Neural crest cell (in vitro differentiated cells): Measurements from ENCODE around the gene ASH1L. TPM values are rescaled to one million over a fixed set of nuclear protein-coding genes. Genes with fewer than 3 reads are reported as not detected.
"Not testable (repeated sequence)": the region's sequence is repeated elsewhere in the genome, so short reads cannot be mapped to it uniquely, and the experiment has no call there.

Source experiments
- DNase-seq: peaks from one replicate; pipeline ENCODE4 v3.0.0; 2021; ENCODE audit warnings: low read depth, mixed read lengths, low spot score
- H3K27ac Mint-ChIP-seq: one replicate; pipeline ENCODE4 v1.8.0; 2021; ENCODE audit warnings: mild to moderate bottlenecking, mixed read lengths; ENCODE audit not compliant: unreplicated experiment
- H3K27me3 Mint-ChIP-seq: 2 replicates; pipeline ENCODE4 v1.8.0; 2021; ENCODE audit warnings: low read depth, mild to moderate bottlenecking, mixed read lengths
- H3K36me3 Mint-ChIP-seq: 2 replicates; pipeline ENCODE4 v1.8.0; 2021; ENCODE audit warnings: low read depth, mild to moderate bottlenecking, mixed read lengths
- H3K4me1 Mint-ChIP-seq: 2 replicates; pipeline ENCODE4 v1.8.0; 2021; ENCODE audit warnings: mixed read lengths
- H3K4me3 Mint-ChIP-seq: one replicate; pipeline ENCODE4 v1.8.0; 2021; ENCODE audit warnings: mild to moderate bottlenecking, mixed read lengths
- H3K9me3 Mint-ChIP-seq: 2 replicates; pipeline ENCODE4 v1.8.0; 2021; ENCODE audit warnings: mixed read lengths
- total RNA-seq: library from RNA; stranded (reverse); gene quantifications from 2 replicates; pipeline ENCODE4 v1.2.1, GENCODE V29; 2021
- TF ChIP-seq, protein P1 (sequence below): fragments of 200-600 bp; sonication (generic); conservative IDR thresholded peaks from 2 replicates; pipeline ENCODE4 v1.5.0; 2021; ENCODE audit warnings: antibody characterized with exemption, mild to moderate bottlenecking

ASH1L gene
- total RNA-seq, 1 donor from 2014 or later = 35.4 TPM

DNA sequence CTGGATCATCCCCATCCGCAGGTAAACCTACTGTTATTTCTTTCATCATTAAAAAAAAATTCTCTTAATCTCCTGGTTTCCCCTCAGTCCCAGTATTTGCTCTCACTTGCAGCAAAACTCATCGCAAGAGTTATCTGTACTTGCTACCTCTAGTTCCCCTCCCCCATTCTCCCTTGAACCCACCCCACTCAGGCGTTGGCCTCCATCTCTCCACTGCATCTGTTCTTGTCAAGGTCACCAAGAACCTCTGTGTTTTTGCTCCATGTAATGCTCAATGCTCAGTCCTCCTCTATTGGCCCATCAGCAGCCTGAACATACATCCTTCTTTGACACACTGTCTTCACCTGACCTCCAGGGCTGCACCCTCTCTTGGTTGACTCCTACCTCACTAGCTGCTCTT is 265.9 kb downstream of the ASH1L start:
- Mint-ChIP-seq H3K4me3 (no peak overlapping the region), H3K36me3 (no peaks in the 10 kb centered on the region), H3K27me3 (no peaks in the 10 kb centered on the region), H3K4me1 (peaks cover 7% of the 10 kb centered on the region), H3K9me3 (no peaks in the 10 kb centered on the region), H3K27ac (no peak overlapping the region)
- no peak for DNase-seq
- TF ChIP-seq, protein P1, sequence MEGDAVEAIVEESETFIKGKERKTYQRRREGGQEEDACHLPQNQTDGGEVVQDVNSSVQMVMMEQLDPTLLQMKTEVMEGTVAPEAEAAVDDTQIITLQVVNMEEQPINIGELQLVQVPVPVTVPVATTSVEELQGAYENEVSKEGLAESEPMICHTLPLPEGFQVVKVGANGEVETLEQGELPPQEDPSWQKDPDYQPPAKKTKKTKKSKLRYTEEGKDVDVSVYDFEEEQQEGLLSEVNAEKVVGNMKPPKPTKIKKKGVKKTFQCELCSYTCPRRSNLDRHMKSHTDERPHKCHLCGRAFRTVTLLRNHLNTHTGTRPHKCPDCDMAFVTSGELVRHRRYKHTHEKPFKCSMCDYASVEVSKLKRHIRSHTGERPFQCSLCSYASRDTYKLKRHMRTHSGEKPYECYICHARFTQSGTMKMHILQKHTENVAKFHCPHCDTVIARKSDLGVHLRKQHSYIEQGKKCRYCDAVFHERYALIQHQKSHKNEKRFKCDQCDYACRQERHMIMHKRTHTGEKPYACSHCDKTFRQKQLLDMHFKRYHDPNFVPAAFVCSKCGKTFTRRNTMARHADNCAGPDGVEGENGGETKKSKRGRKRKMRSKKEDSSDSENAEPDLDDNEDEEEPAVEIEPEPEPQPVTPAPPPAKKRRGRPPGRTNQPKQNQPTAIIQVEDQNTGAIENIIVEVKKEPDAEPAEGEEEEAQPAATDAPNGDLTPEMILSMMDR = no peak

- no peak for DNase-seq
- no peaks in the 10 kb centered on the region for H3K27me3 Mint-ChIP-seq
- no peak overlapping the region for H3K27ac Mint-ChIP-seq
- TF ChIP-seq, protein P1 = no peak
- H3K9me3 Mint-ChIP-seq = no peaks in the 10 kb centered on the region
- no peaks in the 10 kb centered on the region for H3K4me1 Mint-ChIP-seq
- H3K4me3 Mint-ChIP-seq = no peak overlapping the region
- no peaks in the 10 kb centered on the region for H3K36me3 Mint-ChIP-seq
These were observed 266.7 kb downstream of the ASH1L start for GRCh38 chr1:155295942-155296267.

DNA sequence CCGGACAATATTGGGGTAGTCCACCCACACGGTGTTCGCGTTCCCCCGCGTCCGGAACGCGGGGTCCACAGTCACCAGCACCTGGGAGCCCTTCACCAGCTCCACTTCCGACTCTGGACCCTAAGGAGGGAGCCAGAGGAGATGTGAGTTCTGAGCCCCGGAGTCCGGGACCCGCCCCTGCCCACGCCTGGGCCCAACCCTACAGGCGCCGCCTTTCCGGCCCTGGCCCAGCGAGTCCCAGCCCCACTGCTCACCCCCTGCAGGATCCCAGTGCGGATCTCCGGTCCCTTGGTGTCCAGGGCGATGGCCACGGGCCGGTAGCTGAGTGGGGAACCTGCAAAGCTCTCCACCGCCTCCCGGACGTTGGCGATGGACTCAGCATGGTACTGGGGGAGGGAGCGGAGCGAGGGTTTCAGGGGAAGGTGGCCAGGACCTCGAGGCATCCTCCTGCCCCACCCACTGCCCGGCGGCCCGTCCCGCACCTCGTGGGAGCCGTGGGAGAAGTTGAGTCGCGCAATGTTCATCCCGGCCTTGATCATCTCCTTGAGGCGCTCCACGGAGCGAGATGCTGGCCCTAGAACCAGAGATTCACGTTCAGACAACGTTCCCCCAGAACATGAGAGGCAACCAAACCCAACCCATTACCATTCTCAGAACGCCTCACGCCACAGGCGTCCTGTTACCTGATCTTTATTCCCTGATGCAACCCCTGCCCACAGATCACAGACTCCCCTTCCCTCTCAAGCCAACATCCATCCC is 267.2 kb downstream of the ASH1L start:
- no peak overlapping the region for H3K27ac Mint-ChIP-seq
- H3K4me1 Mint-ChIP-seq = no peaks in the 10 kb centered on the region
- H3K4me3 Mint-ChIP-seq = no peak overlapping the region
- no peaks in the 10 kb centered on the region for H3K9me3 Mint-ChIP-seq
- H3K36me3 Mint-ChIP-seq = no peaks in the 10 kb centered on the region
- DNase-seq = no peak
- no peaks in the 10 kb centered on the region for H3K27me3 Mint-ChIP-seq
- TF ChIP-seq, protein P1 = no peak

GRCh38 chr1:155294520-155295182 is 268.0 kb downstream of the ASH1L start:
- TF ChIP-seq, protein P1 = no peak
- Mint-ChIP-seq H3K9me3 (no peaks in the 10 kb centered on the region), H3K4me1 (no peaks in the 10 kb centered on the region), H3K36me3 (no peaks in the 10 kb centered on the region), H3K27ac (no peak overlapping the region), H3K27me3 (no peaks in the 10 kb centered on the region), H3K4me3 (no peak overlapping the region)
- DNase-seq = no peak

GRCh38 chr1:155293086-155293749 is 269.4 kb downstream of the ASH1L start:
- TF ChIP-seq, protein P1 = no peak
- Mint-ChIP-seq H3K27me3 (no peaks in the 10 kb centered on the region), H3K9me3 (no peaks in the 10 kb centered on the region), H3K27ac (peak overlapping the region; percentile 35), H3K4me3 (no peak overlapping the region), H3K36me3 (no peaks in the 10 kb centered on the region), H3K4me1 (no peaks in the 10 kb centered on the region)
- no peak for DNase-seq

- H3K36me3 Mint-ChIP-seq, H3K27ac Mint-ChIP-seq, H3K4me1 Mint-ChIP-seq, DNase-seq, H3K27me3 Mint-ChIP-seq, H3K9me3 Mint-ChIP-seq, H3K4me3 Mint-ChIP-seq: not testable (repeated sequence)
These were observed 271.6 kb downstream of the ASH1L start for GRCh38 chr1:155291006-155291405.
